GM06990 (cell line): Measurements from ENCODE around the gene CAB39.

Experiments
- DNase-seq: peaks from one replicate; pipeline ENCODE4 v3.0.0-alpha.2; 2011; ENCODE audit not compliant: insufficient read length; ENCODE audit errors: extremely low read depth
- H3K27me3 ChIP-seq: replicated peaks from 2 replicates; pipeline ENCODE4 v1.6.0; 2011; ENCODE audit warnings: low read length; ENCODE audit not compliant: control insufficient read depth, insufficient read depth
- H3K36me3 ChIP-seq: 2 replicates; pipeline ENCODE4 v1.5.1; 2011; ENCODE audit warnings: low read length; ENCODE audit not compliant: control insufficient read depth, insufficient read depth
- H3K4me3 ChIP-seq: replicated peaks from 2 replicates; pipeline ENCODE4 v1.5.1; 2011; ENCODE audit warnings: low read depth, mild to moderate bottlenecking, control low read depth, low read length
- TF ChIP-seq, protein P1 (sequence below): IDR thresholded peaks from 2 replicates; pipeline ENCODE4 v1.5.1; 2011; ENCODE audit warnings: low read length, control low read depth, mild to moderate bottlenecking, inconsistent platforms; ENCODE audit not compliant: insufficient read depth, poor library complexity, severe bottlenecking

The CAB39 gene

DNA sequence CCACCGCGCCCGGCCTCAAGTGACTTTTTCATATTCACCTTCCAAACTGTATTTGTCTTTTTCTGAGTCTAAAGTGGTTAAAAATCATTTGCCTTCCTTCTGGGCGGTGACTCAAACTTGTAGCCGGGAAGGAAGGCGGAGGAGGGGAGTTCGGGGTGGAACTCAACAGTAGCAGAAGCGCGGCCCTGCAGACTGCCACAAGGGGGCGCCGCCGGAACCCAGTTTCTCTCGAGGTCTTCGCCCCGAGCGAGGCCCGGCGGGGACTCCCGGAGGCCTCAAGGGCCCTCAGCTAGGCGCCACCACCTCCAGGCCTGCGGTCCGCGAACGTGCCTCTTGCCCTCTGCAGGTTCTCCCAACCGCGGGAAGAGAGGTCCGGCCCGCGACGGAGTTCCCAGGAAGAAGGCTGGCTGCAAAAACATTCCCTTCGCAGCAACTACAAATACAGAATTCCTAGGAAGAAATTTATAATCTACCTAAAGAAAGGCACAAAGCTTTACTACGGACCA lies 135.3 kb downstream of the CAB39 start:
- no peaks in the 10 kb centered on the region for H3K36me3 ChIP-seq
- peak; percentile 86 for DNase-seq
- TF ChIP-seq, protein P1, sequence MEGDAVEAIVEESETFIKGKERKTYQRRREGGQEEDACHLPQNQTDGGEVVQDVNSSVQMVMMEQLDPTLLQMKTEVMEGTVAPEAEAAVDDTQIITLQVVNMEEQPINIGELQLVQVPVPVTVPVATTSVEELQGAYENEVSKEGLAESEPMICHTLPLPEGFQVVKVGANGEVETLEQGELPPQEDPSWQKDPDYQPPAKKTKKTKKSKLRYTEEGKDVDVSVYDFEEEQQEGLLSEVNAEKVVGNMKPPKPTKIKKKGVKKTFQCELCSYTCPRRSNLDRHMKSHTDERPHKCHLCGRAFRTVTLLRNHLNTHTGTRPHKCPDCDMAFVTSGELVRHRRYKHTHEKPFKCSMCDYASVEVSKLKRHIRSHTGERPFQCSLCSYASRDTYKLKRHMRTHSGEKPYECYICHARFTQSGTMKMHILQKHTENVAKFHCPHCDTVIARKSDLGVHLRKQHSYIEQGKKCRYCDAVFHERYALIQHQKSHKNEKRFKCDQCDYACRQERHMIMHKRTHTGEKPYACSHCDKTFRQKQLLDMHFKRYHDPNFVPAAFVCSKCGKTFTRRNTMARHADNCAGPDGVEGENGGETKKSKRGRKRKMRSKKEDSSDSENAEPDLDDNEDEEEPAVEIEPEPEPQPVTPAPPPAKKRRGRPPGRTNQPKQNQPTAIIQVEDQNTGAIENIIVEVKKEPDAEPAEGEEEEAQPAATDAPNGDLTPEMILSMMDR, result peak; percentile 95
- no peak overlapping the region for H3K4me3 ChIP-seq
- H3K27me3 ChIP-seq, result no peaks in the 10 kb centered on the region

DNA sequence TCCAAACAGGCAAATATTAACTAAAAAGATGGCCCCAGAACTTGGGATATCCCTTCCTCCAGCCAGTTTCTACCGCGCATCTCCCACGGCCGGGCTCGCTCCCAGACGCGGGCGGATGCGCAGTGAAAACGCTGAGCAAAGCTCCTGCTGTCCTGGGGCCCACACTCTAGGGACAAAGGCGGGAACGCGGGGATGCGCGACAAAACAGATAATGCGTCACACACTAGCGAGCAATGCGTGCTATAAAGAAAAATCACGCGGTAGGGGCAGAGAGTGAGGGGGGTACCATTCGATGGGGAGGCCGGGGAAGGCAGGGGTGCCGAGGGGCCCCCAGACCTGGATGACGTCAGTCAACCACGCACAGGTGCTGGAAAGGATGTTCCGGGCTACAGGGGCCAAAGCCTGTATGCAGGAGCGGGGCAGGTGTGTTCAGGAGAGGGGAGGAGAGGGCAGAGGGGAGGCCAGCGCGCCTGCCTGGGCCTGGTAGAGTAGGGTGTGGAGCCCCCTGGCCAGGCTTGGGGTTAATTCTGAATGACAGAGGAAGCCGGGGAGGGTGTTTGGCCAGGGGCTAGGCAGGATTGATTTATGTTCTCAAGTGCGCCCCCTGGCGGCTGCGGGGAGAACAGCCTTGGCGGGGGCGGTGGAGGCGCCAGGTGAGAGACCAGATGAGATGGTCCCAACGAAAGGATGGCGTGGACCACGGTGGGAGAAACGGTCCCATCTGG lies 137.2 kb downstream of the CAB39 start:
- Histone ChIP-seq H3K4me3 (no peak overlapping the region), H3K36me3 (no peaks in the 10 kb centered on the region), H3K27me3 (no peaks in the 10 kb centered on the region)
- DNase-seq, result peak; percentile 33
- TF ChIP-seq, protein P1, result peak; percentile 95

DNA sequence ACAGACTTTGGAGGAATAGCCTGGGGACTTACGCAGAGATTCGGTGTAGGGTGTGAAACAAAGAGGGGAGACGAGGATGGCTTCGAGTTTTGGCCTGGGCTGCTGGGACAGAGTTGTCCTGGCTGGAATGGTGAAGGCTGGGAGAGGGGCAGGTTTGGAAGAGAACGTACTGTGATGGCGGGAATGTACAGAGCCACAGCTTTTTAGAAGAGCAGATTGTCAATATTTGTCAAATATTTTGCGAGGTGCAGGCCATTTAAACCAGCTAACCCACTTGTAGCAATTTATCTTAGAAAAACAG lies 137.7 kb downstream of the CAB39 start:
- TF ChIP-seq, protein P1, result no peak
- no peaks in the 10 kb centered on the region for H3K27me3 ChIP-seq
- DNase-seq, result no peak
- H3K4me3 ChIP-seq, result no peak overlapping the region
- H3K36me3 ChIP-seq, result no peaks in the 10 kb centered on the region

DNA sequence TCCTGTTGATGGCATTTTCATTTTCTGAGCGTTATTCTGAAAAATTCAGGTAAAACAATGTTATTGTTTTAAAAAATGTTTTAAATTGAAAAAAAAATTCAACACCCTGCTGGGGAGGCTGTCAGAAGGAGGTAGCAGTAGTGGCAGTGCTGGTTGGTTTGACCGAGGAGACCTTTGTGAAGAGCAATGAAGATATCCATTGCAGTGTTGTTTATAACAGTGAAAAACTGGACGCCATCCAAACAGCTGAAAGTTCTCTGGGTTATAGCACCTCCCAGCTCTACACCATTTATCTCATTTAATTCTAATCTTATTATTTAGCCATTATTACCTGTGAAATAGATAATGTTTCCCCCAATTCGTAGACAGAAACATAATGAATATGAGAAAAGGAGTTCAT lies 139.5 kb downstream of the CAB39 start:
- Histone ChIP-seq H3K36me3 (no peaks in the 10 kb centered on the region), H3K4me3 (no peak overlapping the region), H3K27me3 (no peaks in the 10 kb centered on the region)
- TF ChIP-seq, protein P1, result no peak
- DNase-seq, result no peak

DNA sequence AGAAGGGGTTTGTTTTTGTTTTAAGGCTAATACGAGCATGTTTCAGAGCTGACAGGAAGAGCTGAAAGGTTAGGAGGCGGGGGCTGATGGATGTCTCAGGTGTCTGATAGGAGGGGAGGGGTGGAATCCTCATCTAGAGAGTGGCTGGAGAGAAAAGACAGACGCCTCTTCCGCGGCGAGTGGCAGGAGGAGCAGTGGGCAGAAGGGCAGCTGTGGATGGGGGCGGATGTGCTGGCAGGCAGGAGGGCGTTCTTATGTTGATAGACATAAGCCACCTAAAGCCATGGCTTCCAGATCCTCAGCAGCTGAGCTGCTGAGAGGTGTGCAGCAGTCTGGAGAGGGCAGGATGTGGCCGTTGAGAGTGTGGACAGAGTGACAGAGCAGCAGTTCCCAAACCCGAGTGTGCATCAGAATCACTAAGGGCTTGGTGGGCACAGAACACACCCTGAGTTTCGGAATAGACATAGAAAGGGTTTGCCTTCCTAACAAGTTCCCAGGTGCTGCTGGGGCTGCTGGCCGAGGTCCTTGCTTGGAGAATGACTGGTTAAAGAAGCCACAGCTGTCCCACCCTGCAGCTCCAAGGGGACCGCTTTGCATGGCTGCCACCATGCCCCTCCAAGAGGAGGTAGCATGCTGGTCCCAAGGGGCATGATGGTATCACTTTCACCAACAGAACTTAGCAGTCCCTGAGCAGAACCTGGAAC lies 149.1 kb downstream of the CAB39 start:
- DNase-seq, result peak; percentile 14
- H3K27me3 ChIP-seq, result no peaks in the 10 kb centered on the region
- TF ChIP-seq, protein P1, result no peak
- H3K36me3 ChIP-seq, result no peaks in the 10 kb centered on the region
- H3K4me3 ChIP-seq, result no peak overlapping the region
